Ascending aorta (tissue), 2 donors: ENCODE measurements around the gene ZMIZ1. TPM values are rescaled to one million over a fixed set of nuclear protein-coding genes. Genes with fewer than 3 reads are reported as not detected.

ENCODE experiments used
- DNase-seq, 2 donors: peaks; one replicate each; pipeline ENCODE4 v3.0.0-alpha.2; 2019; ENCODE audit warnings: low spot score in 2 of 2
- H3K27ac ChIP-seq, 2 donors: fragments of 200-600 bp; sonication (generic); one replicate each; pipeline ENCODE4 v1.5.1; 2016 to 2017; ENCODE audit warnings: mild to moderate bottlenecking in 1 of 2
- H3K27me3 ChIP-seq: fragments of 200-600 bp; sonication (generic); one replicate; pipeline ENCODE4 v1.5.1; 2017
- H3K36me3 ChIP-seq, 2 donors: fragments of 200-600 bp; sonication (generic); one replicate each; pipeline ENCODE4 v1.5.1; 2016
- H3K4me1 ChIP-seq, 2 donors: fragments of 200-600 bp; sonication (generic); one replicate each; pipeline ENCODE4 v1.5.1; 2016 to 2017; ENCODE audit warnings: mild to moderate bottlenecking in 1 of 2
- H3K4me3 ChIP-seq, 2 donors: fragments of 200-600 bp; sonication (generic); one replicate each; pipeline ENCODE4 v1.5.1; 2016 to 2017; ENCODE audit warnings: mild to moderate bottlenecking in 1 of 2
- H3K9me3 ChIP-seq, 2 donors: fragments of 200-600 bp; sonication (generic); one replicate each; pipeline ENCODE4 v1.5.1; 2016
- intact Hi-C: fragments of 100-400 bp; cut with DNase I; formaldehyde crosslinking; loops from one replicate; pipeline ENCODE4 v1.15.1; 2023
- total RNA-seq: library from RNA; depleted of rRNA; stranded (reverse); fragments of >200 nt; gene quantifications from one replicate; pipeline ENCODE4 v1.1.0, GENCODE V29; 2016
- TF ChIP-seq, protein P1 (sequence below), 3 experiments: fragments of 200-600 bp in 2 of 3; fragments of 450-650 bp in 1 of 3; sonication (generic) in 2 of 3; IDR thresholded peaks; one replicate each; pipeline ENCODE4 v1.5.1; 2016 to 2019; ENCODE audit warnings: antibody characterized with exemption in 3 of 3, mild to moderate bottlenecking in 1 of 3, moderate library complexity in 1 of 3

ZMIZ1 gene
- total RNA-seq, 1 donor from 2014 or later, result 96.2 TPM

DNA sequence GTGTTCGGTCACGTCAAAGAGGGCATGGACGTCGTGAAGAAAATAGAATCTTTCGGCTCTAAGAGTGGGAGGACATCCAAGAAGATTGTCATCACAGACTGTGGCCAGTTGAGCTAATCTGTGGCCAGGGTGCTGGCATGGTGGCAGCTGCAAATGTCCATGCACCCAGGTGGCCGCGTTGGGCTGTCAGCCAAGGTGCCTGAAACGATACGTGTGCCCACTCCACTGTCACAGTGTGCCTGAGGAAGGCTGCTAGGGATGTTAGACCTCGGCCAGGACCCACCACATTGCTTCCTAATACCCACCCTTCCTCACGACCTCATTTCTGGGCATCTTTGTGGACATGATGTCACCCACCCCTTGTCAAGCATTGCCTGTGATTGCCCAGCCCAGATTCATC is 285.0 kb downstream of the ZMIZ1 start:
- no peak for DNase-seq
- intact Hi-C loops, result no loop called here
- no peak overlapping the region for H3K27ac ChIP-seq
- no peaks in the 10 kb centered on the region for H3K27me3 ChIP-seq
- TF ChIP-seq, protein P1, sequence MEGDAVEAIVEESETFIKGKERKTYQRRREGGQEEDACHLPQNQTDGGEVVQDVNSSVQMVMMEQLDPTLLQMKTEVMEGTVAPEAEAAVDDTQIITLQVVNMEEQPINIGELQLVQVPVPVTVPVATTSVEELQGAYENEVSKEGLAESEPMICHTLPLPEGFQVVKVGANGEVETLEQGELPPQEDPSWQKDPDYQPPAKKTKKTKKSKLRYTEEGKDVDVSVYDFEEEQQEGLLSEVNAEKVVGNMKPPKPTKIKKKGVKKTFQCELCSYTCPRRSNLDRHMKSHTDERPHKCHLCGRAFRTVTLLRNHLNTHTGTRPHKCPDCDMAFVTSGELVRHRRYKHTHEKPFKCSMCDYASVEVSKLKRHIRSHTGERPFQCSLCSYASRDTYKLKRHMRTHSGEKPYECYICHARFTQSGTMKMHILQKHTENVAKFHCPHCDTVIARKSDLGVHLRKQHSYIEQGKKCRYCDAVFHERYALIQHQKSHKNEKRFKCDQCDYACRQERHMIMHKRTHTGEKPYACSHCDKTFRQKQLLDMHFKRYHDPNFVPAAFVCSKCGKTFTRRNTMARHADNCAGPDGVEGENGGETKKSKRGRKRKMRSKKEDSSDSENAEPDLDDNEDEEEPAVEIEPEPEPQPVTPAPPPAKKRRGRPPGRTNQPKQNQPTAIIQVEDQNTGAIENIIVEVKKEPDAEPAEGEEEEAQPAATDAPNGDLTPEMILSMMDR (IDR thresholded peaks at IDR 0.05), result no peak
- no peak overlapping the region for H3K4me3 ChIP-seq
- H3K9me3 ChIP-seq, result no peaks in the 10 kb centered on the region
- peaks cover 24 to 52% of the 10 kb centered on the region in 2 donors for H3K36me3 ChIP-seq
- peaks cover 0 to under 1% of the 10 kb centered on the region in 2 donors for H3K4me1 ChIP-seq

DNA sequence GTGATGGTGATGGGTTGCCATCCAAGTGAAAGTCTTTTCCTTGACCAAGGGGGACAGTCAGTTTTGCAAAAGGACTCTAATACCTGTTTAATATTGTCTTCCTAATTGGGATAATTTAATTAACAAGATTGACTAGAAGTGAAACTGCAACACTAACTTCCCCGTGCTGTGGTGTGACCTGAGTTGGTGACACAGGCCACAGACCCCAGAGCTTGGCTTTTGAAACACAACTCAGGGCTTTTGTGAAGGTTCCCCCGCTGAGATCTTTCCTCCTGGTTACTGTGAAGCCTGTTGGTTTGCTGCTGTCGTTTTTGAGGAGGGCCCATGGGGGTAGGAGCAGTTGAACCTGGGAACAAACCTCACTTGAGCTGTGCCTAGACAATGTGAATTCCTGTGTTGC is 285.4 kb downstream of the ZMIZ1 start:
- no peaks in the 10 kb centered on the region for H3K9me3 ChIP-seq

DNA sequence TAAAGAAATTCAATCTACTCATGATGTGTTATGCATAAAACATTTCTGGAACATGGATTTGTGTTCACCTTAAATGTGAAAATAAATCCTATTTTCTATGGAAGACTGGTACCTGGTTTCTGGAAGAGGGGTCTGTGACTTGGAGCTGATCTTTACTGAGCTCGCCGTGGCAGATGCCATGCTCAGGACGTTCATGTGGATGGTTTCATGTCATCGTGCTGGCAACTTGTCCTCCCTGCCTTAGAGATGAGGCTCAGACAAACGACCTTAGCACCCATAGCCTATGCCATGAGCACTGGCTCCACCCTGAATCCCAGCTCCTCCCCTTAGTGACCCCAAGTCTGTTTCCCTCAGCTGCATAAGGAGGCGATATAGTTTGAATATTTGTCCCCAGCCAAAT is 285.8 kb downstream of the ZMIZ1 start:
- no peaks in the 10 kb centered on the region for H3K27me3 ChIP-seq
- intact Hi-C loops, result no loop called here
- no peak for DNase-seq
- no peak overlapping the region for H3K27ac ChIP-seq
- no peak overlapping the region for H3K4me3 ChIP-seq
- H3K4me1 ChIP-seq, result no peaks in the 10 kb centered on the region
- TF ChIP-seq, protein P1 (IDR thresholded peaks at IDR 0.05), result no peak
- peaks cover 24 to 50% of the 10 kb centered on the region in 2 donors for H3K36me3 ChIP-seq
- no peaks in the 10 kb centered on the region for H3K9me3 ChIP-seq

More for the DNA sequence above, 285.4 kb downstream of the ZMIZ1 start:
- H3K4me1 ChIP-seq, result no peaks in the 10 kb centered on the region
- peaks cover 24 to 52% of the 10 kb centered on the region in 2 donors for H3K36me3 ChIP-seq
- intact Hi-C loops, result no loop called here
- no peak overlapping the region for H3K4me3 ChIP-seq
- no peaks in the 10 kb centered on the region for H3K27me3 ChIP-seq
- TF ChIP-seq, protein P1 (IDR thresholded peaks at IDR 0.05), result no peak
- no peak for DNase-seq
- H3K27ac ChIP-seq, result no peak overlapping the region

DNA sequence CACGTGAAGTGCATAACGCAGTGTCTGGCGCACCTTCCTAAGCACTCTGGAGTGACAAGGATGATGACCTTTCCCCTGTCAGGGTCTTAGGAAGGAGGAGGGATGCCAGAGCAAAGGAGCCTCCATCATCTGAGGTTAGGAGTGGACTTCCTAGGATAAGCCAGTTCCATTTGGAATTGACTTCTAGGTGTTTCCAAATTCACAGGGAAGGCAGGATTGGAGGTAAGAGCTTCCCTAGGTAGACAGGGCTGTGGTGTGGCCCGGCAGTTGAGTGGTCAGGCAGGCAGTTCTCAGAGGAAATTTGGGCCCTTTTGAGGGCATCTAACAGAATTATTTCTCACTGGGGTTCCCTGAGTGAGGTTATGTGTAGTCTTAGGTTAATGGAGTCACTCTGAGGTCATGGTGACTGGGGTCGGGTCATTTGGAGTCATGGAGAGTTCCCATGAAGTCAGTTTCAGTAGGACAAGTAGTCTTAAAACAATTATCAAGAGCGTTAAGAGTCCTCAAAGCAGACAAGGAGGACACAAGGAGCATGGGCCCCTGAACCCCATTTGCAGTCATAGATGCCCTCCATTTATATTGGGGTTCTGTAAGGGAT is 286.8 kb downstream of the ZMIZ1 start:
- Histone ChIP-seq H3K4me3 (no peak overlapping the region), H3K4me1 (no peaks in the 10 kb centered on the region), H3K9me3 (no peaks in the 10 kb centered on the region), H3K27me3 (no peaks in the 10 kb centered on the region), H3K36me3 (peaks cover 24 to 41% of the 10 kb centered on the region in 2 donors), H3K27ac (no peak overlapping the region)
- TF ChIP-seq, protein P1 (IDR thresholded peaks at IDR 0.05), result no peak
- intact Hi-C loops, result no loop called here
- DNase-seq, result no peak

DNA sequence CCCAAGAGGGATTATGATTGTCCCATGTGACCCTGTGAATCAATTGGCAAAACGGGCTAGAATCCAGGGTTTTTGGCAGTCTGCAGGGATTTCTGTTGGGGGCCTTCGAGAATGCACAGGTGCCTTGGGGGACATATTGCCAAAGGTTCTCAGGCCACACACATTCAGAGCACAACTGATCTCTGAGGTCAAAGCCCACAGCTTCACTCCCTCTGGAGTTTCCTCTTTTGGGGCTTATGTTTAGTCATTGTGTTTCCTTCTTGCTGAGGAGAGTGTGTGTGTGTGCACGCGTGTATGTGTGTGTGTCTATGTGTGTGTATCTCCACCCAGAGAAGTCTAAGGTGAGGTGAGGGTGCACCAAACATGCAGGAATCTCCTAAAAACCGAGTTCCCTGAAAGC is 287.3 kb downstream of the ZMIZ1 start:
- DNase-seq, result no peak
- intact Hi-C loops, result no loop called here
- no peaks in the 10 kb centered on the region for H3K4me1 ChIP-seq
- H3K27me3 ChIP-seq, result no peaks in the 10 kb centered on the region
- peaks cover 18 to 36% of the 10 kb centered on the region in 2 donors for H3K36me3 ChIP-seq
- no peak overlapping the region for H3K4me3 ChIP-seq
- no peaks in the 10 kb centered on the region for H3K9me3 ChIP-seq
- TF ChIP-seq, protein P1 (IDR thresholded peaks at IDR 0.05), result no peak
- H3K27ac ChIP-seq, result no peak overlapping the region

DNA sequence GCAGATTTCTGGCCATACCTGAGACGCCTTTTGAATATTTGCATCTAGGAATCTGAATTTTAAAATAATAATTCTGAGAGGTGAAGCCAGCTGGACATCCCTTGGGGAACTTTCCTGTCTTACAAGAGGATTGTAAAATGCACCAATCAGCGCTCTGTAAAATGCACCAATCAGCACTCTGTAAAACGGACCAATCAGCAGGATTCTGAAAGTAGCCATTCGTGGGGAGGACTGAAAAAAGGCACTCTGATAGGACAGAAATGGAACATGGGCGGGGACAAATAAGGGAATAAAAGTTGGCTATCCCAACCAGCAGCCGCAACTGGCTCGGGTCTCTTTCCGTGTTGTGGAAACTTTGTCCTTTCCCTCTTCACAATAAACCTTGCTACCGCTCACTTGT is 288.4 kb downstream of the ZMIZ1 start:
- Histone ChIP-seq H3K4me1 (no peaks in the 10 kb centered on the region), H3K9me3 (no peaks in the 10 kb centered on the region), H3K36me3 (peaks cover 9 to 25% of the 10 kb centered on the region in 2 donors), H3K4me3 (no peak overlapping the region), H3K27me3 (no peaks in the 10 kb centered on the region), H3K27ac (no peak overlapping the region)
- TF ChIP-seq, protein P1 (IDR thresholded peaks at IDR 0.05), result no peak
- intact Hi-C loops, result no loop called here
- DNase-seq, result no peak
